ENCODE measurements around the gene PRSS36.

- TF ChIP-seq, protein P1, sequence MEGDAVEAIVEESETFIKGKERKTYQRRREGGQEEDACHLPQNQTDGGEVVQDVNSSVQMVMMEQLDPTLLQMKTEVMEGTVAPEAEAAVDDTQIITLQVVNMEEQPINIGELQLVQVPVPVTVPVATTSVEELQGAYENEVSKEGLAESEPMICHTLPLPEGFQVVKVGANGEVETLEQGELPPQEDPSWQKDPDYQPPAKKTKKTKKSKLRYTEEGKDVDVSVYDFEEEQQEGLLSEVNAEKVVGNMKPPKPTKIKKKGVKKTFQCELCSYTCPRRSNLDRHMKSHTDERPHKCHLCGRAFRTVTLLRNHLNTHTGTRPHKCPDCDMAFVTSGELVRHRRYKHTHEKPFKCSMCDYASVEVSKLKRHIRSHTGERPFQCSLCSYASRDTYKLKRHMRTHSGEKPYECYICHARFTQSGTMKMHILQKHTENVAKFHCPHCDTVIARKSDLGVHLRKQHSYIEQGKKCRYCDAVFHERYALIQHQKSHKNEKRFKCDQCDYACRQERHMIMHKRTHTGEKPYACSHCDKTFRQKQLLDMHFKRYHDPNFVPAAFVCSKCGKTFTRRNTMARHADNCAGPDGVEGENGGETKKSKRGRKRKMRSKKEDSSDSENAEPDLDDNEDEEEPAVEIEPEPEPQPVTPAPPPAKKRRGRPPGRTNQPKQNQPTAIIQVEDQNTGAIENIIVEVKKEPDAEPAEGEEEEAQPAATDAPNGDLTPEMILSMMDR (conservative IDR thresholded peaks at IDR 0.05; ENCODE audit: low read depth, low read length), result no peak
- TF ChIP-seq EZH2 (IDR thresholded peaks at IDR 0.05; ENCODE audit: borderline replicate concordance, low read depth, low read length, poor library complexity, severe bottlenecking), result no peak
Observed at GRCh38 chr16:31111881-31112466, 37.9 kb downstream of the PRSS36 start.

All from A673 (cell line).